ENCODE data around the gene CASQ1.
A peak's percentile ranks its signal among the peaks of the same experiment; 100 is the strongest.

CASQ1 gene

GRCh38 chr1:160204526-160205241, 14.3 kb downstream of the CASQ1 start:
- ChIA-PET POLR2A (no interaction called here), CTCF (interaction anchor here (0.7 to 12.2 kb wide), 7 partner anchors 11 to 402 kb away, joined by 3 to 134 read pairs (median 3); partner anchors contain the start of gene CASQ1)
- TF ChIP-seq CTCF (IDR thresholded peaks at IDR 0.05; ENCODE audit: control extremely low read depth, extremely low read depth, low read depth, missing control alignments): no peak
- peak; percentile 68 for DNase-seq (ENCODE audit: extremely low spot score)

- peak; percentile 89 for DNase-seq (ENCODE audit: extremely low spot score)
- POLR2A ChIA-PET: no interaction called here
- CTCF ChIA-PET: interaction anchor here (1.3 to 12.2 kb wide), 4 partner anchors 10 to 402 kb away, joined by 3 to 134 read pairs (median 28); partner anchors contain the start of gene CASQ1
- TF ChIP-seq CTCF (IDR thresholded peaks at IDR 0.05; ENCODE audit: control extremely low read depth, extremely low read depth, low read depth, missing control alignments): no peak
Observed at GRCh38 chr1:160205242-160206035, 15.1 kb downstream of the CASQ1 start, which contains the start of gene PEA15. PEA15 (plus strand) TSS chr1:160205384; CDS start chr1:160211545, 6,161 bp downstream.

DNA sequence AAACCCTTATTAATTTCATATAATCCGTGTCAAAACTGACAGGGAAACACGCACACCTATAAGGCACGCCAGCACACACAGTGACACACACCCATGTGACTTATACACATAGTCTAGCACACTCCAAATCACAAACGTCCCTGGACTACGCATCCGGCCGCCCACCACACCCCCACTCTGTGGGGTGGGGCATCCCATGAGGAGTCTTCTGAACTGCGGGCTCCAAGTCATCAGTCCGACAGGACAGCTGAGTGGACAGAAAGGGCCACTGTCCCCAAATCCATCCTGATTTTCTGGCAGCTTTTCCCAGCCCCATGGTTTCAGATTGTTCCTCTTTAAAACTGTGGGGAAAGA, 15.6 kb downstream of the CASQ1 start:
- peak; percentile 58 for DNase-seq (ENCODE audit: extremely low spot score)
- ChIA-PET POLR2A (no interaction called here), CTCF (interaction anchor here (1.6 to 12.2 kb wide), 4 partner anchors 9 to 86 kb away, joined by 3 to 134 read pairs (median 30); partner anchors contain the start of gene CASQ1)
- no peak for TF ChIP-seq CTCF (IDR thresholded peaks at IDR 0.05; ENCODE audit: control extremely low read depth, extremely low read depth, low read depth, missing control alignments)

DNA sequence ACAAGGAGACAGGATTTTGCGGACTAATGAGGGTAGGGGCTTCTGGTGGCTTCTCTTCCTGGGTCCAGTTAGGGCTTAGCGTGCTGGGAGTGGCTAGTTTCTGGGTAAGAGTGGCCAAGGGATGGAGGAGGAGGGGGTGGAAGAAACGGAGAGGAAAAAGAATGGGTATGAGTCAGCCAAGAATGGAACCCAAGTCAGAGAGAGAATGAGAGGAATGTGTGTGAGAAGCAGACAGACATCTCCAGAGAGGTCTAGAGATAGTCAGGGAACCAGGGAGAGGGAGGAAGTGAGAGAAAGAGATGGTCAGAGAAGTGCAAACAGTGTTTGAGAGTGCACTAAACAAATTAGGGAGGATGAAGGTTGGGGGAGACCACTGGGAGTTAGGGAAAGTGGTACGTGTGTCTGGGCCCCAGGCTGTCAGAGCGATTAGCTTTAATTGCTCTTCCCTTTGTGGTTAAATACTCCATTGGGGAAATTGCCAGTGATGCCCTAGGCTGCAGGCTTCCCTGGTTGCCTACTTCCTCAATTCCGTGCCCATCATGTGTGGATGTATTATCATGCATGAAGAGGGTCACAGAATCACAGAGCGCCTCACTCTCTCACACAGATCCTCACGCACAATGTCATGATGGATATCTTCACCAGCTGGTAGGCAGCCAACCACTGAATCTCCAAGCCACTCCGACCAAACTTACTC, 16.2 kb downstream of the CASQ1 start:
- POLR2A ChIA-PET: no interaction called here
- no peak for DNase-seq (ENCODE audit: extremely low spot score)
- CTCF ChIA-PET: interaction anchor here (1.0 to 12.2 kb wide), 5 partner anchors 13 to 105 kb away, joined by 3 to 134 read pairs (median 10); partner anchors contain the start of gene CASQ1
- TF ChIP-seq CTCF (IDR thresholded peaks at IDR 0.05; ENCODE audit: control extremely low read depth, extremely low read depth, low read depth, missing control alignments): no peak

DNA sequence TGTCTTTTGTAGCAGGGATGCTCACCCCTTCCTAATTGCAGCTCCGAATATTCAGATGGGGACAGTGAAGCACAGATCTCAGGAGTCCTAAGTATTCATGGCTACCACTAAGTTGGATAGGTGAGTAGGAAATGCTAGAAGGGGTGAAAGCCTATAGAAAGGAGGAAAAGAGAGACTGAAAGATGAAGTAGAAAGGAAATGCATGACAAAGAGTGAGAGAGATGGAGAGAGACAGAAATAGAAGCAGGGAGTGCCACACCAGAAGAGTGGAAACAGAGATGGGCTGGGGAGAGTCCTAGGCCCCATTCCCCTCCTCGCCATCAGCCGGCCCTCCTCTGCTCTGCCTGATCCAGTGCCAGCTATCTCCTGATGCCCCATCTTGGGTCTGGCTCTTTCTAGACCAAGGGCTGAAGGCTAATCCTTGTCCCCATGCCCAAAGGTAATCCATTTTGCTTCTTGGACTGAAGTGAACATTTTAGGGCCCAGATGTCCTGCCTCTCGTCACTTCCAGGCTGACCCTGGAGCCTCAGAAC, 16.8 kb downstream of the CASQ1 start:
- ChIA-PET POLR2A (no interaction called here), CTCF (interaction anchor here (1.0 to 12.2 kb wide), 7 partner anchors 8 to 129 kb away, joined by 3 to 134 read pairs (median 9); partner anchors contain the start of gene CASQ1)
- no peak for TF ChIP-seq CTCF (IDR thresholded peaks at IDR 0.05; ENCODE audit: control extremely low read depth, extremely low read depth, low read depth, missing control alignments)

More for the DNA sequence above, 16.8 kb downstream of the CASQ1 start:
- DNase-seq (ENCODE audit: extremely low spot score): no peak
